ENCODE results near the gene RBM10. TPM values are rescaled to one million over a fixed set of nuclear protein-coding genes. Genes with fewer than 3 reads are reported as not detected.

RBM10 gene
- total RNA-seq, 2 donors from 2014 or later = 17.8 to 20.8 TPM

Other genes starting within 250 kb of the RBM10 start
- 1 to 10 TPM; 3.1 to 6.6 TPM for gene JADE3, start 232.8 kb upstream of the RBM10 start, total RNA-seq
- 10 to 100 TPM in 1 of 2 donors, 1 to 10 TPM in 1; 8.4 to 17.3 TPM for gene RGN, start 66.8 kb upstream of the RBM10 start, total RNA-seq
- gene NDUFB11, start 519 bp upstream of the RBM10 start, total RNA-seq = 10 to 100 TPM; 35.7 to 44.0 TPM
- gene UBA1, start 48.6 kb downstream of the RBM10 start, total RNA-seq = 100 to 1,000 TPM; 151 to 179 TPM
- 10 to 100 TPM; 53.5 to 55.3 TPM for gene CDK16, start 73.5 kb downstream of the RBM10 start, total RNA-seq
- 10 to 100 TPM; 50.2 to 61.6 TPM for gene USP11, start 87.8 kb downstream of the RBM10 start, total RNA-seq
- gene ZNF157, start 225.4 kb downstream of the RBM10 start, total RNA-seq = under 1 TPM; 0.14 to 0.19 TPM

Data from posterior vena cava (tissue), 2 donors.